ENCODE data around the gene LY9.
"Not testable (repeated sequence)": the region's sequence is repeated elsewhere in the genome, so short reads cannot be mapped to it uniquely, and the experiment has no call there.

LY9 gene

DNA sequence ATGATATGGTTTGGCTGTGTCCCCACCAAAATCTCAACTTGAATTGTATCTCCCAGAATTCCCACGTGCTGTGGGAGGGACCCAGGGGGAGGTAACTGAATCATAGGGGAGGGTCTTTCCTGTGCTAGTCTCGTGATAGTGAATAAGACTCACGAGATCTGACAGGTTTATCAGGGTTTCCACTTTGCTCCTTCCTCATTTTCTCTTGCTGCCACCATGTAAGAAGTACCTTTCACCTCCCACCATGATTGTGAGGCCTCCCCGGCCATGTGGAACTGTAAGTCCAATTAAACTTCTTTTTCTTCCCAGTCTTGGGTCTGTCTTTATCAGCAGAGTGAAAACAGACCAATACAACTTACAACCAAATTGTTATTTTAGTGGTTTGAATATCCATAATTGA, 71.7 kb downstream of the LY9 start:
- DNase-seq = not testable (repeated sequence)

DNA sequence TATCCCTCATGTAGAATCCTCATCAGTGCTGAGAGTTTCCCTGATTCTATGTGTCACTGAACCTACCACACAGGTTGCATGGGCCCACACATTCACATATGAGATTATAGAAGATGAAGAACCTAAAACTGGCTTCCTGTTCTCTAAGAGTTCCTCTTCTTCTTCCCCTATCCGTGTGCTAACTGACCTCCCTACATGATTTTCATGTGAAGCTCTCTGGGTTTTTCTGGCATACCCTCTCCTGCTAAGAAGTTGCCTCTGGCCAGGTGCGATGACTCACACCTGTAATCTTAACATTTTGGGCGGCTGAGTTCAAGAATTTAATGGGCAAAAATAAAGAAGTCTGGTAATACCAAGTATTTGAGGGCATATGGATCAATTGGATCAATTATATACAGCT, 72.2 kb downstream of the LY9 start:
- no peak for DNase-seq

DNA sequence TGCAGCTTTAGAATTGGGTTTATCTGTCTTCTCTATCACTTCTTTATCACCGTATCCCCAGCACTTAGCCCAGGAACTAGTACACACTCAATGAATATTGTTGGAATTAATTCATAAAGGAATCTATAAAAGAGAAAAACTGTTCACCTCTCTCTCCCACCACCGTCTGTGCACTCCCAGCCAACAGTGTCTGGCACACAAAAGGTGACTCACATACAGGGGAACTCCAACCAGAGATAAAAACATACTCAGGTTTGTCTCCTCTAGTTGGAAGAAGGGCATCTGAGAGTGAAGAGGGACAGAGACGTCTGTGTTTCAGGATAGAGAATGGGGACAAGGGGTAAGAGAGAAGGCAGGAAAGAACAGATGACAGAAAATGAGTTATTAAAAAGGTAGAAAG, 79.0 kb downstream of the LY9 start:
- no peak for DNase-seq

DNA sequence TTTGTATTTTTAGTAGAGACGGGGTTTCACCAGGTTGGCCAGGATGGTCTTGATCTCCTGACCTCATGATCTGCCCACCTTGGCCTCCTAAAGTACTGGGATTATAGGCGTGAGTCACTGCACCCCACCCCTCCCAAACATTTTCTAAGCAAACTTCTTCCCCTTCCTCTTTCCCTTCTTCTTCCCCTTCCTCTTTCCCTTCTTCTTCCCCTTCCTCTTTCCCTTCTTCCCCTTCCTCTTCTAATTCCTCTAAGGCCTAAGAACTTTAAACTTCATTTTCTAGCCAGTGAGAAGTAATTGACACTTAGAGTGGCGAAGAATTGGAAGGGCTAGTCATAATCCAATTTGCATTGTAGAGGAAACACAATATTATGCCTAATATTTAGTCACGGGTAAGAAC, 79.6 kb downstream of the LY9 start:
- not testable (repeated sequence) for DNase-seq

DNA sequence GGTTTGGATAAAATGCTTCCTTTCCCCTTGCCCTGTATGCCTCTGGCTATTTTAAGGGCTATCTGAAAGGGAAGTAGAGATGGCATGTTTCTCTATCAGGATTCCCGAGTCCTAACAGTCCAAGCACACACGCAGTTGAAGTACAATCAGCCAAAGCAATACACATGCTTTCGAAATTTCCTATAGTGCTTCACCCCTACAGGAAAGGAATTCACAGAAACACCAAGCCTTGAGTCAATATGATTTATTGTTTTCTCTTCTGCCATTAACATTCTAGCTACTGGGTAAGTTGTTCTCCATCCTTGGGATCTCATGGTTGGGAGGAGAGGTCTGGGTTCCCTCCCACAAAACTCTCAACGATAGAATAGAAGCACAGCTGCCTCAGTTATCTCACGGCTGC, 80.3 kb downstream of the LY9 start:
- DNase-seq = no peak

DNA sequence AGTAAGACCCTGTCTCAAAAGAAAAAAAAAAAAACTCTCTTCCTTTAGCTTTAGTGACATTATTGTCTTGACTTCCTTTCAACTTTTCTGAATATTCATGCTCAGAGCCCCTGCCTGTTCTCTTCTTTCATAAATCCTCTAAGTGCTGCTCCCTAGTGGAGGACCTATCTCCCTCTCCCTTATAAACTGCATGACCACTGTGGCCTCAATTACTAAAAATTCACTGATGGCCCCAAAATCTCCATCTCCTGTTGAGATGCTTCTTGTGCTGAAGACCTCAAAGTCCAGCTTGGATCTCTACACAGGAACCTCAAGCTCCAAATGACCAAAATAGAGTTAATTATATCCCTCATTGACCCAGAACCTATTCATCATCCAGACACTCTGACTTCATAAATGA, 81.2 kb downstream of the LY9 start:
- DNase-seq = no peak

Measured in activated CD4-positive, alpha-beta T cell treated with anti-CD3 and anti-CD28 coated beads, Interleukin-2, amount 50 U/mL, for 1 hour (primary cell).